ENCODE measurements around the gene HDAC4.
"Not testable (repeated sequence)": the region's sequence is repeated elsewhere in the genome, so short reads cannot be mapped to it uniquely, and the experiment has no call there.

Gene HDAC4

GRCh38 chr2:239051891-239052445 is 348.9 kb downstream of the HDAC4 start:
- no peak for DNase-seq

GRCh38 chr2:239050252-239050649 is 350.6 kb downstream of the HDAC4 start:
- DNase-seq, result no peak

GRCh38 chr2:239049421-239050251 is 351.2 kb downstream of the HDAC4 start:
- DNase-seq, result no peak

- DNase-seq, result no peak
These were observed 352.1 kb downstream of the HDAC4 start for GRCh38 chr2:239048736-239049135.

GRCh38 chr2:239047861-239048260 is 353.0 kb downstream of the HDAC4 start:
- no peak for DNase-seq

- DNase-seq, result no peak
These were observed 353.4 kb downstream of the HDAC4 start for GRCh38 chr2:239047420-239047819.

- no peak for DNase-seq
These were observed 354.0 kb downstream of the HDAC4 start for GRCh38 chr2:239046822-239047221.

GRCh38 chr2:239044336-239044735 is 356.5 kb downstream of the HDAC4 start:
- DNase-seq, result no peak

- no peak for DNase-seq
These were observed 357.5 kb downstream of the HDAC4 start for GRCh38 chr2:239043326-239043725.

- no peak for DNase-seq
These were observed 358.1 kb downstream of the HDAC4 start for GRCh38 chr2:239042551-239043320.

- DNase-seq, result no peak
These were observed 358.8 kb downstream of the HDAC4 start for GRCh38 chr2:239042046-239042445.

- no peak for DNase-seq
These were observed 359.8 kb downstream of the HDAC4 start for GRCh38 chr2:239041062-239041461.

GRCh38 chr2:239040152-239040761 is 360.6 kb downstream of the HDAC4 start:
- no peak for DNase-seq

GRCh38 chr2:239039479-239039861 is 361.4 kb downstream of the HDAC4 start:
- no peak for DNase-seq

GRCh38 chr2:239038773-239039478 is 361.9 kb downstream of the HDAC4 start:
- DNase-seq, result no peak

- DNase-seq, result not testable (repeated sequence)
These were observed 362.5 kb downstream of the HDAC4 start for GRCh38 chr2:239038284-239038683.

GRCh38 chr2:239037559-239037910 is 363.3 kb downstream of the HDAC4 start:
- DNase-seq, result no peak

GRCh38 chr2:239036819-239037558 is 363.8 kb downstream of the HDAC4 start:
- DNase-seq, result no peak

GRCh38 chr2:239035997-239036731 is 364.7 kb downstream of the HDAC4 start:
- no peak for DNase-seq

- DNase-seq, result peak; percentile 62
These were observed 365.4 kb downstream of the HDAC4 start for GRCh38 chr2:239035361-239035814.
